ENCODE data around the gene FAM170B.

Gene FAM170B

DNA sequence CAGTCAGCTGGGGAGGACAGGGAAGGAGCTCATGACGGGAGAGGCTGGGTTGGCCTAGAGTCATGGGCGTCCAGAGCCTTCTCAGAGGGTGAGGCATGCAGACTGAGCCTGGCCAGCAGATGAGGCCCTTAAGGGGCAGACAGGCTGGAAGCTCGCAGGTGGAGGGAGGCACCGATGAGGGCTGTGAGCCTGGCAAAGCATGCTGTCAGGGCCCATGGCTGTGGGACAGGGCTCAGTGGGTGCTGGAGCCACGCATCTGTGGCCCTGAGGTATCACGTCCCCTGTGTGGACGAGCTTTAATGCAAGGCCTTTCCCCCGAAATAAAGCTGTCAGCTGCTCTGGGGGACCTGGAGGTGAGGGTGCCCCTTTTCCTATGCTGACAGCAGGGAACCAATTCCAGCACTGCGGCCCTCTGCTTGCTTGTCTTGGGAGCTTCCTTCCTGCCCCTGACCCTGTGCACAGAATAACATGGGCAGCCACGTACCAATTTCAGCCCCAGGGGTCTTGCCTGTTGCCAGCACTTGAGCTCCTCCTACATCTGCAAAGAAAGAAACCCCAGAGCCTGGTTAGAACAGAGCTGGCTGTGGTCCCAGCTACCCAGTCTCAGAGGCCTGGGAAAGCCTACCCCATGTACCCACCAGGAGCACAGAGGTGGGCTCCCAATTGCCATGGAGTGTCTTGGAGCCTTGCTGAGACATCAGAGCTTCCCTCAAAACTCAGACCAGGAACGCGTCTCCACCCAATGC is 33.8 kb upstream of the FAM170B start:
- Histone ChIP-seq H3K4me1 (ENCODE audit: control insufficient read depth, insufficient read depth, low read length) (no peaks in the 10 kb centered on the region), H3K36me3 (ENCODE audit: control insufficient read depth, insufficient read depth, low read length) (no peaks in the 10 kb centered on the region), H3K9me3 (ENCODE audit: control insufficient read depth, insufficient read depth, low read length) (no peaks in the 10 kb centered on the region), H3K4me3 (ENCODE audit: low read depth, low read length) (no peak overlapping the region), H3K27me3 (ENCODE audit: control insufficient read depth, insufficient read depth, low read length) (no peaks in the 10 kb centered on the region), H3K9ac (ENCODE audit: low read depth, low read length) (no peak overlapping the region)

DNA sequence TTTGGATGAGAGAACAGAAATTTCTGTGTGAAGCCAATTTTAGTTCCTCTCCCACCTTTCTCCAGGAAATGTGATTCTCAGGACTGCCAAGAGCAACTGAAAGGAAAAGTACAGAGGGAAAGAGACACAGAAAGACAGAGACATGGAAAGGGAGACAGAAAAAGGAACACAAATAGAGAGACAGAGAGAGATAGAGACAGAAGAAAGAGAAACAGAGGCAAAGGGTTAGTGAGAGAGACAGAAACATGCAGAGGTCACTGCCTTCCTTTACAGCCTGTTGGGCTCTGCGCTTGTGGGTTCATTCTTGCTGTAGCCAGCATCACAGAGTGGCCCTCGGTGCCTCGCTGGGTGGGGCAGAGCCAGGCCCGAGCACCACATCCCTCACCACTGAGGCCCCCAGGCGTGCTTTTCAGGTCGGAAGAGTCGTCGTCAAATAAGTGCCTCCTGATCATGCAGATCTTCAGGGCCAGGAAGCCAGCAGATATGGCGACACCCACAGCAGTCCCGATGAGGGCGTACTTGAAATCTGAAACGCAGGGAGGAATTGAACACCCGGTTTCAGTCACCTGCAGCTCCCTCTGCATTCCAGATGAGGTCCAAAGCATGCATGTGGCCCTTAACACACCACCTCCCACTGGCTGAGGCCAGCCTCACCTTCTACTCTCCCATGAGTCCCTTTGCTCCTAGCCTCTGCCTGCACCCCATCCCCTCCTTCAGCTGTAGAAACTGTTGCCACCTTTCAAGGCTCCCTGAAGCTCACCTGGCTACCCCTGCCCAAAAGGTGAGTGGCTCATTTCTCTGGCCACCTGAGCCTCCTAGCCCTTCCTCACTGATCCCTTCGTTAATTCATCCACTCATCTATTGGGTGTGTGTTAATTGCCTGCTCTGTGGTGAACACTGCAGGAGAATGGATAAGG is 32.9 kb upstream of the FAM170B start:
- no peaks in the 10 kb centered on the region for H3K27me3 ChIP-seq (ENCODE audit: control insufficient read depth, insufficient read depth, low read length)
- H3K9ac ChIP-seq (ENCODE audit: low read depth, low read length): no peak overlapping the region
- no peaks in the 10 kb centered on the region for H3K36me3 ChIP-seq (ENCODE audit: control insufficient read depth, insufficient read depth, low read length)
- no peaks in the 10 kb centered on the region for H3K9me3 ChIP-seq (ENCODE audit: control insufficient read depth, insufficient read depth, low read length)
- H3K4me3 ChIP-seq (ENCODE audit: low read depth, low read length): no peak overlapping the region
- H3K4me1 ChIP-seq (ENCODE audit: control insufficient read depth, insufficient read depth, low read length): no peaks in the 10 kb centered on the region

DNA sequence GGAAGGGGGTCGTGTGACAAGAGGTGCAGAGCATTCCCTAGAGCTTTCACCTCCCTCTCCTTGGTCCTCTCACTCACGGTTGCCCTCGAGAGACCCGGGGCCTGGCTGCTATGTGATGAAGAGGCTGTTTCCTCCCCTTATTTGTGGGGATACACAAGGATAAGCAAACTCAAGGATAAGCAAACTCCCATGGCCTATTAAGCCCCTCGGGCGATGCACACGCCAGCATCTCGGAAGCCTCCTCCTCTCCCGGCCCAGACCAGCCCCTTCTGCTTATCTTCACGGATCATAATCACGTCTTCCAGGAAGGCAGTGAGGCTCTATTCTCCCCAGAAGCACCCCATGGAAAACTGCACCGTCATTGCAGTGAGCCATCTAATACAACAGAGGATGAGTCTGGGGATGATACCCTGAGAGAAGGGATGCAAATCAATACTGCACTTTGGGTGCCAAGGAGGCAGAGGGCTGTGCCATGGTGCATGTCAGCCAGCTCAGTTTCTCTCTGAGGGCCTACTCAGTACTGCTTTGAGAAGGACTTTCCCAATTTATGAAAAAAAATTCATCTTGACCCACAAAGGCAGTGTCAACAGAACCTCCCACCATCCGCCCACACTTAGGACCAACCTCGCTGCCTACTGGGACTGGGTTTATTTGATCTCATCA is 32.1 kb upstream of the FAM170B start:
- H3K9ac ChIP-seq (ENCODE audit: low read depth, low read length): no peak overlapping the region
- H3K27me3 ChIP-seq (ENCODE audit: control insufficient read depth, insufficient read depth, low read length): peaks cover under 1% of the 10 kb centered on the region
- H3K4me1 ChIP-seq (ENCODE audit: control insufficient read depth, insufficient read depth, low read length): no peaks in the 10 kb centered on the region
- H3K9me3 ChIP-seq (ENCODE audit: control insufficient read depth, insufficient read depth, low read length): no peaks in the 10 kb centered on the region
- H3K4me3 ChIP-seq (ENCODE audit: low read depth, low read length): no peak overlapping the region
- H3K36me3 ChIP-seq (ENCODE audit: control insufficient read depth, insufficient read depth, low read length): no peaks in the 10 kb centered on the region

DNA sequence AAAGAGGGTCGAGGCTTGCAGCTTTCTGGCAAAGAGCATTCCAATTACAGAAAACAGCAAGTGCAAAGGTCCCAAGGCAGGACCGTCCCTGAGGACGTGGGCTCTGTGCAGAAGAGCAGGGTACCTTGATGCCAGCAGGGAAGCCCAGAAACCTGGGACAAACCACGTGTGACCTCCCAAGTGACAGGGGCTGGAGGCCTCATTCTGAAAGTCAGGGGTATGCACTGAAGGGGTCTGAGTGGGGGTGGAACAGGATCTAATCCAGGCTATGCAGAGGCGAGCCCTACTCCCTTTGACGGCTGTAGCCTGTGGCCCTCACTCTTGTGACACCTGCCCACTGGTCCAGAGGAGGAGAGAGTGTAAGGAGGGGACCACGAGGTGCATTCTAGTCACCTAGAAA is 31.4 kb upstream of the FAM170B start:
- Histone ChIP-seq H3K4me1 (ENCODE audit: control insufficient read depth, insufficient read depth, low read length) (no peaks in the 10 kb centered on the region), H3K4me3 (ENCODE audit: low read depth, low read length) (no peak overlapping the region), H3K27me3 (ENCODE audit: control insufficient read depth, insufficient read depth, low read length) (peaks cover 2% of the 10 kb centered on the region), H3K9me3 (ENCODE audit: control insufficient read depth, insufficient read depth, low read length) (no peaks in the 10 kb centered on the region), H3K36me3 (ENCODE audit: control insufficient read depth, insufficient read depth, low read length) (no peaks in the 10 kb centered on the region), H3K9ac (ENCODE audit: low read depth, low read length) (no peak overlapping the region)

DNA sequence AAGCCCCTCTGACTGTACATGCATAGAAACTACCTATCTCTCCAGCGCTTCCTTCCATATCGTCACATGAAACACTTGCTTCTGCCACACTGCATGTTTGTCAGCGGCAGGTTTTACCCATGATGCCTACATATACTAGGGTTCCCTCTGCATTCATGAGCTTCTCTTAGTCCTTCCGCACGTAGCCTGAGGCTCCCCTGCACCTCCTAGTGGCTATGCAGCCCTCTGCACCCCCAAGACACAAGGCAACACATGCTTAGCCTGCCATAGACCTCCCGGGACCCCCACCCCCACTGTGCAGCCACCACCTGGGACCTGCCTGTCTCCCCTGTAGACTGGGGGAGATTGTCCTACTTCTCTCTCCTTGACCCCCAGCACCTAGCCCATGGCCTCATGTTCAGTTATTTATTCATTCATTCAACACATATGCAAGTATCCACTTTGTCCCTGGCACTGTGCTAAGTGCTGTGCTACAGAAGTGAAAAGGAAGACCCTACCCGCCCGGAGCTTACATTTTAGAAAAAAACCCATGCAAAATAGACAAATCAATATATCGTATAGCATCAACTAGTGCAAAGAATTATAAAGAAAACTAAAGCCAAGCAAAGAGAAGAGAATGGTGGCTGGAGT is 30.9 kb upstream of the FAM170B start:
- no peaks in the 10 kb centered on the region for H3K4me1 ChIP-seq (ENCODE audit: control insufficient read depth, insufficient read depth, low read length)
- no peaks in the 10 kb centered on the region for H3K36me3 ChIP-seq (ENCODE audit: control insufficient read depth, insufficient read depth, low read length)
- H3K27me3 ChIP-seq (ENCODE audit: control insufficient read depth, insufficient read depth, low read length): peaks cover 4% of the 10 kb centered on the region
- no peak overlapping the region for H3K9ac ChIP-seq (ENCODE audit: low read depth, low read length)
- H3K4me3 ChIP-seq (ENCODE audit: low read depth, low read length): no peak overlapping the region
- no peaks in the 10 kb centered on the region for H3K9me3 ChIP-seq (ENCODE audit: control insufficient read depth, insufficient read depth, low read length)

DNA sequence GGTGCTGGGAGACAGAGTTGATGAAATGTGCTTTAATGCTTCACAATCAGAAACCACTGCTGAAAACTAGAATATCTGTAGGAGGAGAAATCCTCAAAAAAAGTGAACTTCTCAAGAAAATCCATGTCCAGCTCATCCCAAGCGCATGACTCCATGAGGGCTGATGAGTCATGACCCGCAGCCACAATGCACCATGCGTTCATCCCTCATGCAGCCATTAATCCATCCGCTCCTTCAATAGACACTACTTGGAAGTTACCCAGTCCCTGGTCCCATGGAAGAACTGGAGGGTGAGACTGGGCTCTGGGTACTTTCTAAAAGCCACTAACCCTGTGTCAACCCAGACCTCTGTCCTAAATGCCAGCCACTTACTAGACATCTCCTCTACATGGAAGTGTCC is 29.9 kb upstream of the FAM170B start:
- H3K4me1 ChIP-seq (ENCODE audit: control insufficient read depth, insufficient read depth, low read length): no peaks in the 10 kb centered on the region
- H3K9ac ChIP-seq (ENCODE audit: low read depth, low read length): no peak overlapping the region
- peaks cover 4% of the 10 kb centered on the region for H3K27me3 ChIP-seq (ENCODE audit: control insufficient read depth, insufficient read depth, low read length)
- no peaks in the 10 kb centered on the region for H3K9me3 ChIP-seq (ENCODE audit: control insufficient read depth, insufficient read depth, low read length)
- no peak overlapping the region for H3K4me3 ChIP-seq (ENCODE audit: low read depth, low read length)
- no peaks in the 10 kb centered on the region for H3K36me3 ChIP-seq (ENCODE audit: control insufficient read depth, insufficient read depth, low read length)

DNA sequence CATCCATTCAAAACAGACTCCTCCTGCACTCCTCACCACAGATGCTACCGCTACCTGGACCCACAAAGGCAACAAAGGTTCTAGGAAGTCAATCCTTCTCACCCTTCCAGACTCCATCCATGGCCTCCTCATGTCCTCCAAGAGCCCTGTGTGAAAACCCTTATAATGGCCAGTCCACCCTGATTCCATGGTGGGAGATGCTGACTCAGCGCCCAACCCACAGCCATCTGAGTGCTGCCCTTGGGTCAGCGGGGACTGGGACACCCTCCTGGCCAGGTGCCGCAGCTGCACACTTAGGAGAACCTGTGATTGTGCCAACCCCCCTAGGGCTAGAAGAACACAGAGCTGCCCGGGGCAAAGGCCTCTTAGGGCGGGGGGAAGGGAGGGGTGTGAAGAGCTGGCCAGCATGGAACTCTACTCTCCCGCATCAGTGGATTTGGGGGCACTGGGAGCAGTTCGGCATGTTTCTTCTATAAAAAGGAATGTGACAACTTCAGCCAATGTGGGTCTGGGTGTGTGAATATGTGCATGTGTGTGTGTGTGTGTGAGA is 29.0 kb upstream of the FAM170B start:
- no peaks in the 10 kb centered on the region for H3K36me3 ChIP-seq (ENCODE audit: control insufficient read depth, insufficient read depth, low read length)

DNA sequence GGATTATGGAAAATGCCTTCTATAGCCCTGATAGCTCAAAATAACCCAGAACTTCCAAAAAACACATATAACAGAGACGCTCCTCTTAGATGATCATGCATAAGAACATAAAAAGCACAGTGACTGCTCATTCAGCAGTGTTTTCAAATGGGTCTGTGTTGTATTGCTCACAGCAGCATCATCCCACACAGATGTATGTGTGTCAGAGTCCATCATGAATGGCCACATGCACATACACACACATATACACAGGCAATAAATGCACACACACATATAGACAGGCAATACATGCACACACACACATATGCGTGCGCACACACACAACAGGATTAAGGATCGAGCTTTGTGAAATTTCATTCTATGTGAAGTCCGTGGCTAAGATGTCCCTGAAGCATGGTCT is 28.2 kb upstream of the FAM170B start:
- Histone ChIP-seq H3K36me3 (ENCODE audit: control insufficient read depth, insufficient read depth, low read length) (no peaks in the 10 kb centered on the region), H3K4me3 (ENCODE audit: low read depth, low read length) (no peak overlapping the region), H3K9ac (ENCODE audit: low read depth, low read length) (no peak overlapping the region), H3K4me1 (ENCODE audit: control insufficient read depth, insufficient read depth, low read length) (peaks cover 10% of the 10 kb centered on the region), H3K9me3 (ENCODE audit: control insufficient read depth, insufficient read depth, low read length) (no peaks in the 10 kb centered on the region), H3K27me3 (ENCODE audit: control insufficient read depth, insufficient read depth, low read length) (peaks cover 4% of the 10 kb centered on the region)

More for the DNA sequence above, 29.0 kb upstream of the FAM170B start:
- Histone ChIP-seq H3K4me1 (ENCODE audit: control insufficient read depth, insufficient read depth, low read length) (peaks cover 7% of the 10 kb centered on the region), H3K4me3 (ENCODE audit: low read depth, low read length) (no peak overlapping the region), H3K27me3 (ENCODE audit: control insufficient read depth, insufficient read depth, low read length) (peaks cover 4% of the 10 kb centered on the region), H3K9ac (ENCODE audit: low read depth, low read length) (no peak overlapping the region), H3K9me3 (ENCODE audit: control insufficient read depth, insufficient read depth, low read length) (no peaks in the 10 kb centered on the region)

DNA sequence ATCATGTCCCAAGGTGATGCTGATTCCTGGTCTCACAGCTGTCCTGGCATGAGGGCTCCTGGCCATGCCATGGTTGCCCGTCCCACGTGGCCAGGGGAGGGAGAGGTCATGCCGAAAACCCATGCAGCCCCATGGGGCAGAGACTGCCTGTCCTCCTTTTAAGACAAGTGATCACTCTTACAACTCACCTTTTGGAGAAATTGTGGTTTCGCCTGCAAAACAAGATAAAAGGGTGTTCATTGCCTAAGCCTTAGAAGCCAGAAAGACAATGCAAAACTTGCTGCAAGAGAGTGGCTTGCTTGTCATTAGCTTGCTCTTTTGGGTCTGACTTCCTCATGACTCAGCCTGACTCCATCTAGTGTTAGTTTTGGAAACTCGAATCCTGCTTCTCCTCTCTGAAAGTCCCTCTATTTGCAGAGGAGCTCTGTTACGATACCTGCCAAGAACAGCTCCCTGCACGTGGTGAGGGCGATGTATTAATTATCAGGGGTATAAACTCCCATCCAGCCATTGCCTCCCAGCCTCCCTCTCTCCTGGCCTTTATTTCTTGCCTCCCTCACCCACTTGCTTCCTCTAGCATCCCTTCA is 27.7 kb upstream of the FAM170B start:
- H3K36me3 ChIP-seq (ENCODE audit: control insufficient read depth, insufficient read depth, low read length): no peaks in the 10 kb centered on the region
- no peak overlapping the region for H3K4me3 ChIP-seq (ENCODE audit: low read depth, low read length)
- peaks cover 4% of the 10 kb centered on the region for H3K27me3 ChIP-seq (ENCODE audit: control insufficient read depth, insufficient read depth, low read length)
- peaks cover 10% of the 10 kb centered on the region for H3K4me1 ChIP-seq (ENCODE audit: control insufficient read depth, insufficient read depth, low read length)
- H3K9me3 ChIP-seq (ENCODE audit: control insufficient read depth, insufficient read depth, low read length): no peaks in the 10 kb centered on the region
- no peak overlapping the region for H3K9ac ChIP-seq (ENCODE audit: low read depth, low read length)

DNA sequence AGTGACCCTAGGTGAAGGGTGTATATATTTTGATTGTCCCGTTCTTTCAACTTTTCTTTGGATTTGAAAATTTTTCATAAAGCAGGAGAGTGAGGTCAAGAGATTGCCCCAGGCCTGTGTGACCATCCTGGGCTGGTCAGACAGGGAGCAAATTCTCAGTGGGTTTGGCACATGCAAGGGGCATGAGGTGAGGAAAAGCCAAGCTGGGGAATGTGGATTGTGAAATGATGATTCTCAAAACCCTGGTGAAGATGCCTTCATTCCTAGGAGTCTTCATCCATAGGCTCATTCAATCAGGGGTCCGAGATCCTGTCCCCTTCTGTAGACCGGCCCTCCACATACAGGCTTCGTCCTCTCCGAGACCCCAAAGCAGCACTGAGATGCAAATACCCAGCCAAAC is 27.0 kb upstream of the FAM170B start:
- Histone ChIP-seq H3K27me3 (ENCODE audit: control insufficient read depth, insufficient read depth, low read length) (peaks cover 4% of the 10 kb centered on the region), H3K4me3 (ENCODE audit: low read depth, low read length) (no peak overlapping the region), H3K9ac (ENCODE audit: low read depth, low read length) (no peak overlapping the region), H3K4me1 (ENCODE audit: control insufficient read depth, insufficient read depth, low read length) (peaks cover 10% of the 10 kb centered on the region), H3K9me3 (ENCODE audit: control insufficient read depth, insufficient read depth, low read length) (no peaks in the 10 kb centered on the region), H3K36me3 (ENCODE audit: control insufficient read depth, insufficient read depth, low read length) (no peaks in the 10 kb centered on the region)

DNA sequence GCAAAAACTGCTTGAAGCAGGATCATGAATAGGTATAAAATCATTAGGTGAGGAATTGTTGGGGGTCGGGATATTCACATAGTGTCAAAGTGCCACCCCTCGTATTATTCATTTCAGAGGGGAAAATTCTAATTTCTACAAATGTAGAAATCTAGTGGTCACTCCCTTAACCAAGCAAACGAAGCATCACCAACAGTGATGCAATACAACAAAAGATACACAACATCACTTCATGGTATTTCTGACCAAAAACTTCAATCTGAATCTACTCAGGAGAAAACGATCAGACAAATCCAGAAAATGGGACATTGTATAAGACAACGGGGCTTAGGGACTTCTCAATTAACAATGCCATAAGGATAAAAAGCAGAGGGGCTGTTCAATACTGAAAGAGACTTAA is 26.3 kb upstream of the FAM170B start:
- Histone ChIP-seq H3K9ac (ENCODE audit: low read depth, low read length) (no peak overlapping the region), H3K9me3 (ENCODE audit: control insufficient read depth, insufficient read depth, low read length) (no peaks in the 10 kb centered on the region), H3K27me3 (ENCODE audit: control insufficient read depth, insufficient read depth, low read length) (peaks cover 4% of the 10 kb centered on the region), H3K4me1 (ENCODE audit: control insufficient read depth, insufficient read depth, low read length) (peaks cover 10% of the 10 kb centered on the region), H3K4me3 (ENCODE audit: low read depth, low read length) (no peak overlapping the region), H3K36me3 (ENCODE audit: control insufficient read depth, insufficient read depth, low read length) (no peaks in the 10 kb centered on the region)
